SIG-M5 treated with dmso at 0.1 percent for 504 hours (cell line): ENCODE data around the gene MRM1.

Experiments used
- DNase-seq: peaks from one replicate; lab custom pipeline; 2025; ENCODE audit not compliant: unreplicated experiment; lab: John Stamatoyannopoulos, UW

Gene MRM1, protein sequence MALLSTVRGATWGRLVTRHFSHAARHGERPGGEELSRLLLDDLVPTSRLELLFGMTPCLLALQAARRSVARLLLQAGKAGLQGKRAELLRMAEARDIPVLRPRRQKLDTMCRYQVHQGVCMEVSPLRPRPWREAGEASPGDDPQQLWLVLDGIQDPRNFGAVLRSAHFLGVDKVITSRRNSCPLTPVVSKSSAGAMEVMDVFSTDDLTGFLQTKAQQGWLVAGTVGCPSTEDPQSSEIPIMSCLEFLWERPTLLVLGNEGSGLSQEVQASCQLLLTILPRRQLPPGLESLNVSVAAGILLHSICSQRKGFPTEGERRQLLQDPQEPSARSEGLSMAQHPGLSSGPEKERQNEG

DNA sequence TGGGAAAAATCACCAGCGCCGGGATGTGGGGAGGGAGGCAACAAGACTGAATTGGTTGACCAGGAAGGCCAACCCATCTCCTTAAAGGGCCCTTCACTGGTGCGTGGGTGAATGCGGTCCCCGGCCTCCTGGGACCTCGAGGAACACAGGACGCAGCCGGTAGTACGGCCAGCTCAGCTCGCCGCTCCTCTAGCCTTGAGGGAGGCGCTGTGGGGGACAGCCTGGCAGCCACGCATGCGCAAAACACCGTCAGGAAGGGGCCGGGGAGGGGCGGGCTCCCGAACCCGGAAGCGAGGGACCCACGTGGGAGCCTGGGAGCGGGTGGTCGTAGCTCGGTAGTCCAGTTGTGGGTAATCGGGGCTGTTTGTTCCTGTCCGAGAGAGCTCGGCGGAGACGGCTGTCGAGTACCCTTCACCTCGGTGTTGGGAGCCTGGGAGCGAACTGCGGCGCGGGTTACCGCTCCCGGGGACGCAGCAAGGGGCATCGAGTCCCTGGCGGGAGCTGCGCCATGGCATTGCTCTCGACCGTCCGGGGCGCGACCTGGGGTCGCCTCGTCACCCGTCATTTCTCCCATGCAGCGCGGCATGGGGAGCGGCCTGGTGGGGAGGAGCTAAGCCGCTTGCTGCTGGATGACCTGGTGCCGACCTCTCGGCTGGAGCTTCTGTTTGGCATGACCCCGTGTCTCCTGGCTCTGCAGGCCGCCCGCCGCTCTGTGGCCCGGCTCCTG, at the start of gene MRM1:
Gene MRM1, plus strand, starts transcription at position 281 of the 727 bp plus-strand sequence. Its CDS starts 228 bp downstream, at position 509.
- peak; percentile 83 for DNase-seq

DNA sequence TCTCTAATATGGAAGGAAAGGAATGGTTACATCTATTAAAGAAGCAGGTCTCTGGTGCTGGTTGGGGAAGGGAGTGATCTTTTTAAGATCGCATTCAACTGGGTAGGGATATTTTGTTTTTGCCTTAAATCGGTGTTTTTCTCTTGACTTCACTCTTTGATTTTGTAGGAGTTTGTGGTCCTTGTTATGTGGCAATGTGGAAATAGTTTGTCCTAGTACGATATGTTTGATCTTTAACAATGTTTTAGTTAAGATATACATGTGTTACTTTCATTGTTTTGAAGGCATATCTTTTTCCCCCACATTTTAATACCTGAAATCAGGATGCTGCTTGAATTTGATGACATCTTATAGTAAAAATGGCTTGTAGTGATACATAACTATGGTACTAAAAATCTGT, 47.9 kb upstream of the MRM1 start:
- DNase-seq = no peak

DNA sequence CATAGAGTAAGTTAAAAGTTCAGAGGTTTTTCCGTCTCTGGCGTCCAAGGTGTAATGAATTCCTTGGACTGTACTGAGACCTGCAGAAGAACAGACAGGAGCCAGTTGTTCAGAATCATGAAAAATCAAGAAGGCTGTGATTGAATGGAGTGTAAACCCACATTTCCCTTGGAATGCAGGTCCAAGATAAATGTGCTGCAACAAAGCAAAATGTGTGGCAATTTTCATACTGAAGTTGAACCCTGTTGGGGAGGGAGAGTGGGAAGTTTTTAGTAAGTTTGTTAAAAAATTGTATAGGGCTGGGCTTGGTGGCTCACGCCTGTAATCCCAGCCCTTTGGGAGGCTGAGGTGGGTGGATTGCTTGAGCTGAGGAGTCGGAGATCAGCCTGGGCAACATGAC, 35.3 kb upstream of the MRM1 start:
- DNase-seq = no peak

DNA sequence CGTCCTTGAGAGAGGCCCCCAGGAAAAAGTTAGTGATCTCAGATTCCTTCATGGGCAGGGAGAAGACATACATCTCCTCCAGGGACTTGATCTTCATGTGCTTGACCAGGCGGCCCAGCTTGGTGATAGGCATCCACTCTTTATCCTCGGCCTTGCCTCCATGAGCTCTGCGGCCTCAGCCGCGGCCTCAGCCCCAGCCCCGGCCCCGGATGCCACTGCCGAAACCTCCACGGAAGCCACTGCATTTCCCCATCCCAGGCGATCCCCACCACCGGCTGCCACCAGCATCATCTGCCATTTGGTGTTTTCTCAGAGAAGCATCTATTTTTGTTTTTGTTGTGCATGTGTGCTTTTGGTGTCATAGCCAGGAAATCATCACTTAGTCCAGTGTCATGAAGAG, 26.4 kb upstream of the MRM1 start:
- no peak for DNase-seq

DNA sequence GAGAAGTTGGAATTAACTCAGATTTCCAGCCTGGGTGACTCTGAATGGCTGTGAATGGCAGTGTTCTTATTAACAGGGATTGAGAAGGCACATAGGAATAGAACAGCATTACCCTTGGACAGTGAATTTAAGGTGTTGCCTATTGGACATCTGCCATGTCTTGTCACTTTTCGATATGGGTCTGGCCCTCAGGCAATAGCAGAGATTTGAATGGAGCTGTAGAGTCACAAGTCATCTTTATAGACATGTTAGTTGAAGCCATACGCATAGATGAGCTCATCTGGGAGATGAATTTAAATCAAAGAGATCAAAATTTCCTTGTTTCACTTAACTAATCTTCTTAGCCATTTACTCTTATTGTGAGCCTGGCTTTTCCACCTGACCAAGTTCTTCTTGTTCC, 24.6 kb upstream of the MRM1 start:
- DNase-seq = no peak

DNA sequence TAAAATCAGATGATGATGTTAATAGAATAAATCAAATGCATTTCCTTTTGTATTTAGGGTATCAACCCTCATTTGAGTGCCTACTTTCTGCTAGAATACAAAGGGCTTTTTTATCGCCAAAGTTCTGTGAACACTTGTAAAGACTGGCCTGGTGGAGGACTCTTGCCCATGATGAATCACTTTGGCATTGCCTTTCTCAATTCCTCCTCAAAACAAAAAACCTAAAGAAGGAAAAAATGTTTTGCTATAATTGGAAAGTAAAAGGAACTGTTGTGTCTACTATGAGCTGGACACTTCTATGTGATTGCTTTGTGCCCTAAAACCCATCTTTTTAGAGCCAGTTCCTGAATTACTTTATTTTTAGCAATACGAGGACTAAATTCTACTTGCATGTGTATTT, 22.7 kb upstream of the MRM1 start:
- no peak for DNase-seq

DNA sequence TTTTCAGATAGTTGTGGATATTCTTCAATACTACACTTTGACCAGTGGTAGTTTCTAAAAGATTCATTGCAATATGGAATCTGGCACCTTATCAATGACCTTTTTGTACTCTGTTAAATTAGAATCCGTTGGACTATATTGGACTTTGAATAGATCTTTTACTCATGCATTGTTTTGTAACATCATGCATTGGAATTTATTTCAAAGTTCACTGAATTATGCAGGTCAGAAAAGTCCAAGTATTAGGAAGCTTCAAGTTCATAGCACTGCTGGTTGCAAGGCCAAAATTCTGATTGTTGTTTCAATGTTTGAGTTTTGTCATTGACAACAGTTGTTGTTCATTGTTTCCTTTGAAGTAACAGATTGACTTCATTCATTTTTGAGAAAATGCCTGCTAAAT, 17.6 kb upstream of the MRM1 start:
- no peak for DNase-seq

DNA sequence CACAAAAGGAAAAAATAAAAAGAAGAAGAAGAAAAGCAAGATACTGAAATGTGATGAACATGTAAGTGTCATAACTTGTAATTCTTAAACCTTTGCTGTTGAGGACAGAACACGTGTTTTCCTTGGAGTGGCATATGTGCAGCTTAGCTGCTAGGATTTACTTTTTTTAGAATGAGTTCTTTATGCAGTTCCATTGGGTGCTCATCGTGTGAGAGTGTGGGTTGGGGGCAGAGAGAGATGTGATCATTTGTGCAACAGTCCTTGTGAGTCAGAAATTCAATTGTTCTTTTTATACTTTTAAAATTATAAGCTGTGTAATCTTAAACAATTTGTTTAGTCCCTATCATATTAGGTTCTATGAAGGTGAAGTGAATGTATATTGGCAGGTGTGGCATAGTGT, 15.2 kb upstream of the MRM1 start:
- no peak for DNase-seq

DNA sequence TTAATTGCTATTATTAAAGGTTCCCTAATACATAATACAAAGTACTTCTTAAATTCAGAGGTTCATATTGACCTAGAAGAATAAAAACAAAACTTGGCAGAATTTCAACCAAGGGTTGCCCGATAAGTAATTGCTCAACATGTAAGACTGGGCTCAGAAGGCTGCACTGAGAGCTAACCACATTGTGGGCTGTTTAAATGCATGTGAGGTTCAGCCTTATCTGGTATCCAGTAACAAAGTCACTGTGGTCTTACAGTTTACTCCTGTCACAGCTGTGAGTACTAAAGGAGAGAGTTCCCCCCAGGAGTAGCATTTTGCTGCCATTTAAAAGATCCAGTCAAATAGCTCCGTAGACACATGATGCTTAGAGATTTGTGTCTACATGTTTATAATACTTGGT, 11.3 kb upstream of the MRM1 start:
- DNase-seq = peak; percentile 85

DNA sequence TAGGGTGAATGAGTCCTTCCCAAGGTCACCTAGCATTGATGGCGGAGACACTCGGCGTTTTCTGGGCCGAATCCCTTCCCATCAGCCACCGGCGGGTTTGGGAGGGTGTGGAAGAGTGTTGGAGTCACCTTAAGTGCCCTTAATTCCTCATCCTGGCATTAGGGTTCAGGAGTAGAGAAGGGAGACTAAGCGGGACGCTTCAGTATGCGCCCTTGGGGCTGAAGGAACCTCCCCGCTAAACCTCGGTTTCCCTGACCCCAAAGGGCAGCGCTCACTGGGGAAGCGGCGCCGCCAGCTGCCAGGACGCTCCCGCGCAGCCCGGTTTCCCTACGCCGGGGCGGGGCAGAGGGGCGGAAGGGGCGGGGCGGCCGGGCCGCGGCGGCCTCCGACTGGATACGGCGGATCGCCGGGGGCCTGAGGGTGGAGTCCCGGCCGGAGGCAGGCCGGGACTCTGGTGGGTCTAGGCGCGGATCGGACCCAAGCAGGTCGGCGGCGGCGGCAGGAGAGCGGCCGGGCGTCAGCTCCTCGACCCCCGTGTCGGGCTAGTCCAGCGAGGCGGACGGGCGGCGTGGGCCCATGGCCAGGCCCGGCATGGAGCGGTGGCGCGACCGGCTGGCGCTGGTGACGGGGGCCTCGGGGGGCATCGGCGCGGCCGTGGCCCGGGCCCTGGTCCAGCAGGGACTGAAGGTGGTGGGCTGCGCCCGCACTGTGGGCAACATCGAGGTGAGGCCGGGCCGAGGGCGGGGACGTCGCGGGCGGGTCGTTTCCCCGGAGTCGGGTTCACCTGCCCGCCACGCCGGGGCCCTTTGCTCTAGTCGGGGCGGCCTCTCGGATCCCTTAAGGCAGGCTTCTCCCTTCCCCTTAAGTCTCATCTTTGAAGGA, 9.7 kb upstream of the MRM1 start, which contains the start of gene DHRS11:
Gene DHRS11, plus strand, starts transcription at position 446 of the 882 bp plus-strand sequence. Its CDS starts 131 bp downstream, at position 577.
- DNase-seq = peak; percentile 63

DNA sequence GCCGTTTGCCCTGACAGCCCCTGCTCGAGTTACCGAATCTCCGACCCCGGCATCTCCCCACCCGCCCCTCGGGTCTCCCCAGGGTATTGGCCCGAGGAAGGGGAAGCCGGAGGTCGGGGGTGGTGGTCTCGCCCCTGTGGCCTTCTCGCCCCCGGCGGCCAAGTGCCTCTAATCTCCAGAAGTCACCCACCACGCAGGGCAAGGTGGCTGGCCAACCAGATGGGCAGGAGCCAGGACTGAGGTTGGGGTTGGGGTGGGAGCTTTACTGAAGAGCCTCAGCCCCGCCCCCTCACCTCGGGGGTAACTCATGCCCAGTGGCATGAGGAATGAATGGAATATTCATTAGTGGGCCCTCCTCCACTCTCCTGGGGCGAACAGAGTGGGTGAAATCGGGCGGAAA, 9.1 kb upstream of the MRM1 start:
- no peak for DNase-seq

DNA sequence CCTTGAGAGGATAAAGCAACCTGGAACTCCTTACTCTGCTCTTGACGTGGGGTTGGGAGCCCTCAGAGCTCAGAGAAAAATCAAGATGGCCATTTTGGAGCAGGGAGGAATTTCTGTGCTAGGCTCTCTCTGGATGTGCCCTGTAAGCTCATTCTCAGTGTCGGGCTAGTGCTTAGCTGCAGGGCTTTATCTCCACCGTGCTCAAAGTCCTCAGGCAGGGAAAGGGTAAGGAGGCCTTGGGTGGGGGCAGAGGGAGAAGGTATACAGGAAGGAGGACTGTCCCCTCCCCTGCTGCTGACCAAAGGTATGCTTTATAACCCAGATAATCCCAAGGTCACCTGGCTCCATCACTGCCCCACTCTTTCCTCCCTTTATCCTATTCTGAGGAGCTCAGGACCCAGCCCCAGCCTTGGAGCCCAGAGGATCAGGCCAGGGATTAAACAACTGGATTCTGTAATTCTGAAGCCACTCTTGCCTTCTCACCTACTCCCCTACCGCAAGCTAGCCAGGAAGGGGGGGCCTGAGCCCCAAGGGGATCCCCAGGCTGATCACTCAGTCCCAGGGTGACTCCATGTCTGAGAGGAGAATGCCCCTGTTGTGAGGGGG, 8.6 kb upstream of the MRM1 start:
- no peak for DNase-seq

DNA sequence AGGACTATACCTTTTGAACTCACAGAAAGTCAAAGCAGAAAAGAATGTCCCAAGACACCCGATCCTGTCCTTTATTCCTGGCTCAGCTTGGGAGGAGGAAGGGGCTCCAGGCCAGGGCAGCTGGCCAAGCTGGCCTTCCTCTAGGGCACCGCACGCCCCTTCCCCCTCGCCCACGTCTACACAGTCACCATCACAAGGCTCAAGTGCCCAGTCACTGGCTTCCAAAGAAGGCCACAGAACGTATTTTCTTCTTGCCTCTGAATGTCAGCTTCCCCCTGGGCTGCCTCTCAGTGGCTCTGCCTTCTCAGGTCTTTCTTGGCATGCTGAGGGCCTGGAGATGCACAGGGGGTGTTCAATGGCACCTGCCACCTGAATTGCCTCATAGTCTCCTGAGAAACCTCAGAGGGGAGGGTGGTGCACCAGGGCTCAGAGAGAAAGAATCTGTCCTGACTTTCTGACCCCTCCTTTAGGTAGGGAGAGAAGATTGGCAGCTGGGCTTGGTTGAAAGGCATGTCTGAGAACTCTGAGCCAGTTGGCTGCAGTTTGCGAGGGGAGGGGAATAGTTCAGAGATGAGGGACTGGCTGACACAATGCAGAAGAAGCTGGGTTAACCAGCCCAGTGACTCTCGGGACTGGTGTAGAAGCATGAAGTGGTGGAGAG, 7.6 kb upstream of the MRM1 start:
- no peak for DNase-seq

DNA sequence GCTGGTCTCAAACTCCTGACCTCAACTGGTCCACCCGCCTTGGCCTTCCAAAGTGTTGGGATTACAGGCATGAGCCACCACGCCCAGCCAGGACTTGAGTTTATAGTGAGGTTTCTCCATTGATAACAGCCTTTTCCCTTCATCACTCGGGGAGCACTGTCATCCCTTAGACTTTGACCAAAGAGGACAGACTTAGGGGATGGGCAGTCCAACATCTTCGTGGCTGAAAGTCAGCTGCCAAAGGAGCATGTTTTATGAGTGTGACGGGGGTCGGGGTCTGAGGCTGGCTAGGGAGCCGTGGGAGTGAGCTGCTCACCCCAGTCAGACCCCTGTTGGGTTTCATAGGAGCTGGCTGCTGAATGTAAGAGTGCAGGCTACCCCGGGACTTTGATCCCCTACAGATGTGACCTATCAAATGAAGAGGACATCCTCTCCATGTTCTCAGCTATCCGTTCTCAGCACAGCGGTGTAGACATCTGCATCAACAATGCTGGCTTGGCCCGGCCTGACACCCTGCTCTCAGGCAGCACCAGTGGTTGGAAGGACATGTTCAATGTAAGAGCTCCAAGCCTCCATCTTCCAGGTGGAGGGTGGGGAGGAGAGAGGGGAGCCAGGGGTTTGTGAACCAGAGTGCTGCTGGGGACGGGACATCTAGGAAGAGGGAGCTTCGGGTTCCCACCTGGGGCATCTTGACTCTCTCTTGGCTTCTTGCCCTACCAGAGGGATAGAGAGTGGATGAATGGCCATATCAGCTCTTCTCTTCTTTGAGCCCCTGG, 6.6 kb upstream of the MRM1 start:
- DNase-seq = no peak

DNA sequence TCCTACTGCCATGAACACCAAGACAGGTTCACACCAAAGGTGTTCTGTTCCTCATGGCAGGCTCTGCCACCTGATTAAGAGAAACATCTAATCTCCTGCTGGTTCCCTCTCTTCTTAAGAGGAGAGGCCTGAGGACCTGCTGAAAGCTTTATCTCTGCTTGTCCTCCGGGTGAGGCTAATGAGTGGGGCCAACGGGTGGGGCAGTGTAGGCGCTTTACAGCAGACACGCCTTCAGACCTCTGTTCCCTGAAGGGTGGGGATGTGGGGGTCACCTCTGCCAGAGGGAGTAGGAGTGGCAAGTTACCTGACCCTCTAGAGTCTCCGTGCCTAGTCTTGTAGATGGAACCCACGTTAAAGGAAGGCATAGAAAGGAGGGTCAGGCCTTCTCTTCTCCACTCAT, 4.2 kb upstream of the MRM1 start:
- no peak for DNase-seq

DNA sequence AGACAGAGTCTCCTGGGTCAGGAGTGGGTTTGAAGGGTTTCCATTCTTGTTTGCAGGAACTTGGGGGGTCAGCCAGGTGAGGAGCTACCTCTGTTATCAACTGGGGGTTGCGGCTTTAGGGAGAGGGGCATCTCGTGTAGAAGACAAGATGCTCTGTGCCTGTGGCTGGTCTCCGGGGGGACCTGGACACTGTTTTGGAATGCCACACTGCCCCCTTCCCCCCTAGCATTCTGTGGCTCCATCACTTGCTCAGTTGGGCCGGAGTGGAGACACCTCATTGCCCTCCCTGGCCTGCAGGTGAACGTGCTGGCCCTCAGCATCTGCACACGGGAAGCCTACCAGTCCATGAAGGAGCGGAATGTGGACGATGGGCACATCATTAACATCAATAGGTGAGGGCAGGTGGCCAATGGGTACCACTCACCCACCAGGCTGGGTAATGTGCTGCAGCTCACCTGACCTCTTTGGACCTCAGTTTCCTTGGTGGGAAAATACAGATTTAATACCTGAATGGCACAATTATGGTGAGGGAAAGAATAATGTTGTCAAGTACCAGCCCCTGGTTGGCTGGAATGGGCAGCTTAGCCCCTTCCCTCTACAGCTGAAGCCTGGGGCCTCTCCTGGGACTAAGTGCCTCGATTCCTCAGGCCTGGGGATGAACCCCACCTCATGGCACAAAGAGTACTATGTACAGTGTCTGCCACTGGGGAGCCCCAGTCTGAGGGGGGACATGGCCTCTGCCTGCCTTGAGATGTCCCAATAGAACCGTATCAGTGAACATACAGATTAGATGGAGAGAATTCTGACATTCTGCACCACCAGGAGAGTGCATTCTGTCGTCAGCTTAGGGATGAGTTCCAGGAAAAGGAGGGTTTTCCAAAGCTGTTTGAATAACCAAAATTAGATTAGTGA, 3.3 kb upstream of the MRM1 start:
- DNase-seq = no peak

DNA sequence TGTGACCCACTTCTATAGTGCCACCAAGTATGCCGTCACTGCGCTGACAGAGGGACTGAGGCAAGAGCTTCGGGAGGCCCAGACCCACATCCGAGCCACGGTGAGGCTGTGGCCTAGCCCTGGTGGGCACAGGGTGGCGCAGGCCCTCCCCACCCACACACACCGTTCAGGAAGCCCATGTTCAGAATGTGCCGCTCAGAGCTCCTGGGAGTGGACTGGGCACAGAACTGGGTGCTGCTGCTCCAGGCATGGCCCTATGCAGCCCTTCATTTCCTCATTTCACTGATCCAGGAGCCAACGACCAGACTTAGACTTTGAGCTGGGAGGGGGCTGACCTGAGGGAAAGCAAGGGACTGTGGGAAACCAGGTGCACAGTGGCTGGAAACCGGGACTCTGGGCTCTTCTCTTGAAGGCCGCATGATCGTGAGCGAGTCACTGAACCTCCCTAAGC, 2.4 kb upstream of the MRM1 start:
- DNase-seq = no peak

DNA sequence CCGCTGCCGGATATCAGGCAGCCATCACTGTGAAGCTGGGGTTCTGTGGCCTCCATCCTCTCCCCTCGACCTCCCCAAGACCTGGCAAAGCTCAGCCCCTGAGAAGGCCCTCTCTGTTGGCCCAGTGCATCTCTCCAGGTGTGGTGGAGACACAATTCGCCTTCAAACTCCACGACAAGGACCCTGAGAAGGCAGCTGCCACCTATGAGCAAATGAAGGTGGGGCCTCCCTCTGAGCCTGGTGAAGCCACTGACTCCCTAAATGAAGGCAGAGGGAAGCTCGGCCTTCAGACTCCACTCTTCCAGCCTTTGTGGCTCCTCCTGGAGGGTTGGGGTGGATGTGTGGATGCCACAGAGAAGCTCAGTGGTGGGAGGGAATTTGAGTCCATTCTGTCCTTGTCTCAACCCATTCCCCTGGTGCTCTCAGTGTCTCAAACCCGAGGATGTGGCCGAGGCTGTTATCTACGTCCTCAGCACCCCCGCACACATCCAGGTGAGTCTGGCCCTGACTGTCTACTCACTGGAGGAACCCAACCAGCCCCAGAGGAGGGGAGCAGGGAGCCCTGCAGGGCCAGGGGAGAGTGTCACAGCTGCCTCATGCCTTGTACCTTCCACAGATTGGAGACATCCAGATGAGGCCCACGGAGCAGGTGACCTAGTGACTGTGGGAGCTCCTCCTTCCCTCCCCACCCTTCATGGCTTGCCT, 1.7 kb upstream of the MRM1 start:
- DNase-seq = no peak
